HS-27A (cell line): ENCODE measurements around the gene SPACA7.

Experiments used
- DNase-seq: peaks from one replicate; pipeline ENCODE4 v3.0.0-alpha.2; 2012; ENCODE audit warnings: low read depth, missing footprints

Gene SPACA7

GRCh38 chr13:112465251-112466131 lies 89.3 kb downstream of the SPACA7 start:
- no peak for DNase-seq

GRCh38 chr13:112466132-112467058 lies 90.2 kb downstream of the SPACA7 start:
- DNase-seq: no peak

GRCh38 chr13:112467236-112467635 lies 91.1 kb downstream of the SPACA7 start:
- DNase-seq: no peak

GRCh38 chr13:112468069-112468468 lies 91.9 kb downstream of the SPACA7 start:
- no peak for DNase-seq

- no peak for DNase-seq
Measured at GRCh38 chr13:112469071-112469745, 93.1 kb downstream of the SPACA7 start.

GRCh38 chr13:112473818-112474217 lies 97.7 kb downstream of the SPACA7 start:
- no peak for DNase-seq

GRCh38 chr13:112474869-112475268 lies 98.7 kb downstream of the SPACA7 start:
- no peak for DNase-seq

GRCh38 chr13:112475889-112476288 lies 99.7 kb downstream of the SPACA7 start:
- DNase-seq: no peak

GRCh38 chr13:112477070-112477619 lies 101.0 kb downstream of the SPACA7 start:
- DNase-seq: no peak

GRCh38 chr13:112479389-112479788 lies 103.2 kb downstream of the SPACA7 start:
- DNase-seq: no peak

GRCh38 chr13:112481458-112481857 lies 105.3 kb downstream of the SPACA7 start:
- DNase-seq: no peak

GRCh38 chr13:112483299-112483698 lies 107.1 kb downstream of the SPACA7 start:
- no peak for DNase-seq
